HUES48 (cell line): Measurements from ENCODE around the gene NPPA.

Experiments used
- H3K27ac ChIP-seq: one replicate; pipeline ENCODE4 v1.7.0; 2013; ENCODE audit warnings: low read depth, low read length, inconsistent platforms
- H3K27me3 ChIP-seq: 2 replicates; pipeline ENCODE4 v1.6.1; 2013; ENCODE audit warnings: mild to moderate bottlenecking, low read length; ENCODE audit not compliant: control insufficient read depth, insufficient read depth
- H3K36me3 ChIP-seq: 2 replicates; pipeline ENCODE4 v1.6.1; 2013; ENCODE audit warnings: low read length; ENCODE audit not compliant: control insufficient read depth, insufficient read depth
- H3K4me1 ChIP-seq: 2 replicates; pipeline ENCODE4 v1.6.1; 2013; ENCODE audit warnings: mild to moderate bottlenecking, low read length; ENCODE audit not compliant: control insufficient read depth, insufficient read depth
- H3K4me3 ChIP-seq: 2 replicates; pipeline ENCODE4 v1.5.1; 2013; ENCODE audit warnings: mild to moderate bottlenecking, low read depth, low read length
- H3K9ac ChIP-seq: 2 replicates; pipeline ENCODE4 v1.6.1; 2013; ENCODE audit warnings: mild to moderate bottlenecking, low read depth, low read length, moderate library complexity
- H3K9me3 ChIP-seq: 2 replicates; pipeline ENCODE4 v1.6.1; 2013; ENCODE audit warnings: low read length; ENCODE audit not compliant: control insufficient read depth, insufficient read depth

The NPPA gene

GRCh38 chr1:11828511-11828910 lies 19.1 kb downstream of the NPPA start:
- Histone ChIP-seq H3K9ac (no peak overlapping the region), H3K4me1 (no peaks in the 10 kb centered on the region), H3K36me3 (peaks cover 88% of the 10 kb centered on the region), H3K9me3 (no peaks in the 10 kb centered on the region), H3K27me3 (no peaks in the 10 kb centered on the region), H3K4me3 (no peak overlapping the region), H3K27ac (no peak overlapping the region)

DNA sequence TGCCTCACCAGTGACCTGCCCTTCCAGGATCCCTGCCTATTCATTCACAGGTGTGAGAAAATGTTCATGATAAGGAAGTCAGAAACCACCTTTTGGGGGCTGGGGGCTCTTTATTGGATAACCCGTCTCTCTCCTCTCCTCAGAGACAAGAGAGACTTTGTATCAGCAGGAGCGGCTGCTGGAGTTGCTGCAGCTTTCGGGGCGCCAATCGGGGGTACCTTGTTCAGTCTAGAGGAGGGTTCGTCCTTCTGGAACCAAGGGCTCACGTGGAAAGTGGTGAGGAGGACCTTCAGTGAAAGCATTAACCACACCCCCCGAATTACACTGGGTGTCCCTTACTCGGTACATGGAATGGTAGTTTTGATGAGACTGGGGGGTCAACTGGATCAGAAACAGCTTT lies 20.6 kb downstream of the NPPA start:
- Histone ChIP-seq H3K9me3 (no peaks in the 10 kb centered on the region), H3K27me3 (no peaks in the 10 kb centered on the region), H3K36me3 (peaks cover 85% of the 10 kb centered on the region), H3K4me3 (no peak overlapping the region), H3K27ac (no peak overlapping the region), H3K4me1 (no peaks in the 10 kb centered on the region), H3K9ac (no peak overlapping the region)

DNA sequence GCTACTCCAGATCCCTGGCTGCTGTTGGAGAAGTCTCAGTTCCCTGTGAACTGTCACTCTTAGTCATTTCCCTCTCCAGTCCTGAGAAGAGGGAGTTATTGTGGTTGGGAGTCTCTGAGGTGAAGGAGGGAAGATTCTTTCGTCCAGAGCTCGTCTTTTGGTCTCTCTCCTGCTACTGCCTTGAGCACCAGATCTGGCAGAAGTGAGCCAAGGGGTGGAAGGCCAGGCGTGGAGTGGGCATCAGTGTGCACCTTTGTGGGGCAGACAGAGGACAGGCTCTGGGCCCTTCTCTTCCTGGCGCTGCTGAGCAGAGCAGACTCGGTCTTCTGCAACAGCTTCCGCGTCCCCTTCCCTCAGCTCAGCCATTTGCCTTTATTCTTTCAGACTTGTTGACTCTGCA lies 22.5 kb downstream of the NPPA start:
- H3K9ac ChIP-seq = no peak overlapping the region
- no peak overlapping the region for H3K27ac ChIP-seq
- H3K4me1 ChIP-seq = no peaks in the 10 kb centered on the region
- peaks cover 88% of the 10 kb centered on the region for H3K36me3 ChIP-seq
- H3K4me3 ChIP-seq = no peak overlapping the region
- H3K9me3 ChIP-seq = no peaks in the 10 kb centered on the region
- no peaks in the 10 kb centered on the region for H3K27me3 ChIP-seq

GRCh38 chr1:11823366-11824137 lies 24.0 kb downstream of the NPPA start:
- no peaks in the 10 kb centered on the region for H3K9me3 ChIP-seq
- no peaks in the 10 kb centered on the region for H3K4me1 ChIP-seq
- no peak overlapping the region for H3K4me3 ChIP-seq
- peaks cover 89% of the 10 kb centered on the region for H3K36me3 ChIP-seq
- H3K27me3 ChIP-seq = no peaks in the 10 kb centered on the region
- H3K9ac ChIP-seq = no peak overlapping the region
- H3K27ac ChIP-seq = no peak overlapping the region

GRCh38 chr1:11822091-11822490 lies 25.5 kb downstream of the NPPA start:
- Histone ChIP-seq H3K4me1 (no peaks in the 10 kb centered on the region), H3K9me3 (no peaks in the 10 kb centered on the region), H3K4me3 (no peak overlapping the region), H3K9ac (no peak overlapping the region), H3K36me3 (peaks cover 89% of the 10 kb centered on the region), H3K27ac (no peak overlapping the region), H3K27me3 (no peaks in the 10 kb centered on the region)

DNA sequence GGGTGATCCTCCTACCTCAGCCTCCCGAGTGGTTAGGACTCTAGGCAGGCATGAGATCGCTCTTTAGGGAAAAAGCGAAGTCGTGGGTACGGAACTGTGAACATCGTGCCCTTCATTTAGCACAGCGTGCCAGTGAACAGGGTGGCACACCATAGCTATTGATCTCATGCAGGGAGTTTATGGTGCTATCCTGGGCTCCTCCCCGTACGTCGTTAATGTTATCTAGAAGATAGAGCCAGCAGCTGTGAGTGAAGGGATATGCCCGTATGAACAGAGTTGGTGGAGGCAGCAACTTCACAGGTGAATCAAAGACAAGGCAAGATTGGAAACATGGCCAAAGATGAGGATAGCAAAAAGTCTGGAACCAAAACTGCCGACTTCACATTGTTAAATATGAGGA lies 30.4 kb downstream of the NPPA start:
- H3K4me1 ChIP-seq = no peaks in the 10 kb centered on the region

DNA sequence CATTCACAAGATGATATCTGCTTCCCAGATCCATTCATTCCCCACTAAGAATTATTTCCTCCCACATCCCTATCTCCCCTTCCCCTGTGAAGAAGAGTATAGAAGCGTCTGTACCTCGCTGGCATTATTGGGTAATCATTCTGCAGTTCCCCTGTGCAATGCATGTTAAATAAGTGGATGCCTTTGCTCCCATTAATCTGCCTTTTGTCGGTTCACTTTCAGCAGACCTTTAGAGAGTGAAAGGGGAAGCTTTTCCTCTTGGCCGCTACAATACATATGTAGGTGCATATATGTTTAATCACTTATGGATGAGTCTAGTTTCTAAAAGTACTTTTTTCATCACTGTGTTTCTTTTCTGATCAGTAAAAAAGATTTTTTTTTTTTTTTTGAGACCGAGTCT lies 34.6 kb downstream of the NPPA start:
- Histone ChIP-seq H3K27ac (no peak overlapping the region), H3K4me3 (no peak overlapping the region), H3K36me3 (peaks cover 83% of the 10 kb centered on the region), H3K4me1 (no peaks in the 10 kb centered on the region), H3K27me3 (no peaks in the 10 kb centered on the region), H3K9ac (no peak overlapping the region), H3K9me3 (no peaks in the 10 kb centered on the region)

More for the DNA sequence above, 30.4 kb downstream of the NPPA start:
- peaks cover 81% of the 10 kb centered on the region for H3K36me3 ChIP-seq
- H3K27ac ChIP-seq = no peak overlapping the region
- H3K9ac ChIP-seq = no peak overlapping the region
- no peak overlapping the region for H3K4me3 ChIP-seq
- H3K27me3 ChIP-seq = no peaks in the 10 kb centered on the region
- H3K9me3 ChIP-seq = no peaks in the 10 kb centered on the region

DNA sequence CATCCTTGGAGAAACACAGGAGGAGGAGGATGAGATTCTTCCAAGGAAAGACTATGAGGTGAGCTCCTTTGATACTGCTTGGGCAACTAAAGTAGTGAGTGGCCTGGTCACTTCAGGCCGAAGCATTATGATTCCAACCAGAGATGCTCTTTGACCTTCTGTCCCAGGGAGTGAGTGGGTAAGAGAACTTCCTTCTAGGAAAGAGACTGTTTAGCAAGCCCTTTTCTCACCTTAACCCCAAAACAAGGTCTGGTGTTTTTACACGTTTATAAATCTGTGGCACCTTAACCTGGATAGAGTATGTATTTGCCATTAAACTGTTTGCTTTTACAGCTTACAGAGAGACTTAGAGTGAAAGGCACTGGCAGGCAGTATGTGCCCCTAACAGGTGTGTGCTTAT lies 40.5 kb downstream of the NPPA start:
- H3K4me3 ChIP-seq = peak overlapping the region; percentile 91
- no peak overlapping the region for H3K9ac ChIP-seq
- no peaks in the 10 kb centered on the region for H3K9me3 ChIP-seq
- peaks cover 50% of the 10 kb centered on the region for H3K36me3 ChIP-seq
- peaks cover 31% of the 10 kb centered on the region for H3K4me1 ChIP-seq
- H3K27ac ChIP-seq = no peak overlapping the region
- H3K27me3 ChIP-seq = no peaks in the 10 kb centered on the region

GRCh38 chr1:11806307-11806936 lies 41.2 kb downstream of the NPPA start:
- Histone ChIP-seq H3K27ac (peak overlapping the region; percentile 97), H3K27me3 (no peaks in the 10 kb centered on the region), H3K9me3 (no peaks in the 10 kb centered on the region), H3K36me3 (peaks cover 45% of the 10 kb centered on the region), H3K9ac (peak overlapping the region; percentile 38; the same call in 1 of the 2 replicates), H3K4me3 (peak overlapping the region; percentile 91), H3K4me1 (peaks cover 33% of the 10 kb centered on the region)

- peaks cover 33% of the 10 kb centered on the region for H3K4me1 ChIP-seq
- peaks cover 47% of the 10 kb centered on the region for H3K36me3 ChIP-seq
- no peaks in the 10 kb centered on the region for H3K27me3 ChIP-seq
- H3K27ac ChIP-seq = peak within 1 kb of the TSS; percentile 97
- no peaks in the 10 kb centered on the region for H3K9me3 ChIP-seq
- peak within 1 kb of the TSS; percentile 76 for H3K9ac ChIP-seq
- H3K4me3 ChIP-seq = peak within 1 kb of the TSS; percentile 91
Measured at GRCh38 chr1:11805422-11806306, 41.9 kb downstream of the NPPA start, which contains the start of the genes CLCN6 and MTHFR. TSS of gene CLCN6 (plus strand) at chr1:11806191. CDS start at chr1:11806263, 72 bp downstream. TSS of gene MTHFR (minus strand) at chr1:11805964. CDS start at chr1:11803116, 2,848 bp downstream.
